Smooth muscle cell (in vitro differentiated cells): ENCODE results near the gene BGN. TPM values are rescaled to one million over a fixed set of nuclear protein-coding genes. Genes with fewer than 3 reads are reported as not detected.

Experiments used
- DNase-seq: peaks from one replicate; lab custom pipeline; 2025; ENCODE audit not compliant: unreplicated experiment; lab: John Stamatoyannopoulos, UW
- H2AFZ ChIP-seq: fragments of 200-600 bp; sonication (generic); 2 replicates; pipeline ENCODE4 v1.6.0; 2016; ENCODE audit warnings: antibody characterized with exemption, low read depth, mild to moderate bottlenecking
- H3F3A ChIP-seq: fragments of 200-600 bp; sonication (generic); 2 replicates; pipeline ENCODE4 v1.6.0; 2017; ENCODE audit warnings: antibody characterized with exemption, low read depth
- H3K27ac ChIP-seq: fragments of 200-600 bp; sonication (generic); 2 replicates; pipeline ENCODE4 v1.5.1; 2016; ENCODE audit warnings: low read depth, mild to moderate bottlenecking
- H3K27me3 ChIP-seq: fragments of 200-600 bp; sonication (generic); 2 replicates; pipeline ENCODE4 v1.6.1; 2016; ENCODE audit warnings: low read depth, mild to moderate bottlenecking
- H3K36me3 ChIP-seq: fragments of 200-600 bp; sonication (generic); 2 replicates; pipeline ENCODE4 v1.5.1; 2016; ENCODE audit warnings: low read depth
- H3K4me1 ChIP-seq: fragments of 200-600 bp; sonication (generic); 2 replicates; pipeline ENCODE4 v1.5.1; 2016; ENCODE audit warnings: low read depth
- H3K4me2 ChIP-seq: fragments of 200-600 bp; sonication (generic); 2 replicates; pipeline ENCODE4 v1.6.0; 2016; ENCODE audit warnings: mild to moderate bottlenecking
- H3K4me3 ChIP-seq: fragments of 200-600 bp; sonication (generic); 2 replicates; pipeline ENCODE4 v1.5.1; 2016; ENCODE audit warnings: mild to moderate bottlenecking
- H3K79me2 ChIP-seq: fragments of 200-600 bp; sonication (generic); 2 replicates; pipeline ENCODE4 v1.6.0; 2016; ENCODE audit warnings: low read depth, mild to moderate bottlenecking
- H3K9ac ChIP-seq: fragments of 200-600 bp; sonication (generic); 2 replicates; pipeline ENCODE4 v1.6.0; 2016; ENCODE audit warnings: low read depth
- H3K9me3 ChIP-seq: fragments of 200-600 bp; sonication (generic); replicated peaks from 2 replicates; pipeline ENCODE4 v1.5.1; 2016; ENCODE audit warnings: low read depth
- H4K20me1 ChIP-seq: fragments of 200-600 bp; sonication (generic); 2 replicates; pipeline ENCODE4 v1.6.0; 2016; ENCODE audit warnings: low read depth
- WGBS: methylation state at CpG from one replicate; pipeline ENCODE4 v1.1.7; 2016; ENCODE audit warnings: low lambda C conversion rate; 5-methylcytosine and 5-hydroxymethylcytosine counted together
- polyA plus RNA-seq: library from polyadenylated mRNA; unstranded; fragments of >200 nt; fragmentation: Nextera tagmentation; extraction: Ambion mirVana; gene quantifications from 2 replicates; pipeline ENCODE4 v1.2.1, GENCODE V29; 2016
- total RNA-seq: library from RNA; depleted of rRNA; stranded (reverse); fragments of >200 nt; gene quantifications from 2 replicates; pipeline ENCODE4 v1.2.3, GENCODE V29; 2014
- TF ChIP-seq, protein P1 (sequence below): fragments of 200-600 bp; sonication (generic); IDR thresholded peaks from 2 replicates; pipeline ENCODE4 v1.5.1; 2017; ENCODE audit warnings: borderline replicate concordance, mild to moderate bottlenecking, antibody characterized with exemption; ENCODE audit not compliant: insufficient read depth, poor library complexity, severe bottlenecking

The BGN gene
- total and polyA plus RNA-seq, 2 experiments from 2014 or later = 298 to 621 TPM

DNA sequence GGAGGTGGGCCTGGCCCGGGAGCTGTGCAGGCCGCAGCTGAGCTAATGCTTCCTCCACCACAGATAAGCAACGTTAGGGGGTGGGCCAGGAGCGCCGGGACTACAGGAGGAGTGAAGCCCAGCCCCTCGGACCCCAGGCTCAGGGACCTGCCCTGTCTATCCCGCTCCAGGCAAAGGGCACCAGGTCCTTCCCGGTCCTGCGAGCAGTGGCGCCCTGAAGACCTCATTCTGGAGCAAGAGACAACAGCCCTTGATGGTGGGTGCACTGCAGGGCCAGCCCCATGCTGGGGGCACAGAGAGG is 48.2 kb upstream of the BGN start:
- TF ChIP-seq, protein P1, sequence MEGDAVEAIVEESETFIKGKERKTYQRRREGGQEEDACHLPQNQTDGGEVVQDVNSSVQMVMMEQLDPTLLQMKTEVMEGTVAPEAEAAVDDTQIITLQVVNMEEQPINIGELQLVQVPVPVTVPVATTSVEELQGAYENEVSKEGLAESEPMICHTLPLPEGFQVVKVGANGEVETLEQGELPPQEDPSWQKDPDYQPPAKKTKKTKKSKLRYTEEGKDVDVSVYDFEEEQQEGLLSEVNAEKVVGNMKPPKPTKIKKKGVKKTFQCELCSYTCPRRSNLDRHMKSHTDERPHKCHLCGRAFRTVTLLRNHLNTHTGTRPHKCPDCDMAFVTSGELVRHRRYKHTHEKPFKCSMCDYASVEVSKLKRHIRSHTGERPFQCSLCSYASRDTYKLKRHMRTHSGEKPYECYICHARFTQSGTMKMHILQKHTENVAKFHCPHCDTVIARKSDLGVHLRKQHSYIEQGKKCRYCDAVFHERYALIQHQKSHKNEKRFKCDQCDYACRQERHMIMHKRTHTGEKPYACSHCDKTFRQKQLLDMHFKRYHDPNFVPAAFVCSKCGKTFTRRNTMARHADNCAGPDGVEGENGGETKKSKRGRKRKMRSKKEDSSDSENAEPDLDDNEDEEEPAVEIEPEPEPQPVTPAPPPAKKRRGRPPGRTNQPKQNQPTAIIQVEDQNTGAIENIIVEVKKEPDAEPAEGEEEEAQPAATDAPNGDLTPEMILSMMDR = no peak
- Histone ChIP-seq H3F3A (no peaks in the 10 kb centered on the region), H3K79me2 (no peaks in the 10 kb centered on the region), H3K27me3 (no peaks in the 10 kb centered on the region), H2AFZ (no peak overlapping the region), H3K4me2 (no peak overlapping the region), H3K9ac (no peak overlapping the region), H3K27ac (no peak overlapping the region), H4K20me1 (no peaks in the 10 kb centered on the region), H3K36me3 (no peaks in the 10 kb centered on the region), H3K9me3 (no peaks in the 10 kb centered on the region), H3K4me1 (no peaks in the 10 kb centered on the region), H3K4me3 (no peak overlapping the region)
- no peak for DNase-seq
- WGBS = 73% methylated on average over 10 of the region's 10 CpGs

DNA sequence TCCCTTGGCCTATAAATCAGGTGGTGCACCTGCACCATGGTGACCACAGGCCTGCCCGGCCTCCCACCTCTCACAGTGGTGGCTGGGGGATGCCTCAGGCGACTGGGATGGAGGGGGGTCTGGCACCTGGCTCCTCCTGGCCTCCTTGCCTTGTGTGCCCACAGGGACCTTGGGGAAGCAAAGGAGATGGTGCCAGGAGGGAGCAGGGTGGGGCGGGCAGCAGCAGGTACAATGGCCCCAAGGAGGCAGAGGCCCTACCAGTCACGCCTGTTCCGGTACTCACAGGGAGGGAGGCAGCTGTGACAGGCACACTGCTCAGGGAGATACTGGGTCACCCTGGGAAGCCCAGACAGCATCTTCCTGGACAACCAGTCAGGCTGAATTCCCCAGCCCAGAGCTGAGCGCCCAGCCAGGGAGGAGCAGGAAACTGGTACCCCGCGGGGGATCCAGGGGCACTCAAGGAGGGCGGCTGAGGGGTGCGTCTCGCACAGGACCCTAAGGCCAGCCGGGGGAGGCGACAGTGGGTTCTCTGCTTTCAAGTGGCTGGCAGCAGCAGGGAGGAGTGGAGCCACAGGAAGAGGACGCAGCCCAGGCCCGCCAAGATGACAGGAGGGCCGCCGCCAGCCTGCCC is 47.7 kb upstream of the BGN start:
- DNase-seq = no peak

DNA sequence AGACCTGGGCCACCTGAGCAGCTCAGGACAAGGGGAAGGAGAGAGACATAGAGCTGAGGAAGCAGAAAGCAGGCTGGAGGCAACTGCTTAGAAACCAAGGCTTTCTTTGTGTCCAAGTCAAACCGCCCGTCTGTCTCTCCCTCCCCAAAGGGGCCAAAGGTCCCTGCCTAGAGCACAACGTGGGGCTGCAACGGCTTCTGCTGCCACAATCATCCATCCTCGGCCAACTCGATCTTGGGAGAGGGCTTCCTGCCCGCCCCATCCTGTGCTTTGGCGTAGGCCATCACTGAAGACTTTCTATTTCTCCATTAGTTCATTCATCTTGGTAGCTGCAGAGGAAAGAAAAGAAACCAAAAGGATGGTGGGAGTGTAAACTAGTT is 47.2 kb upstream of the BGN start:
- H3K79me2 ChIP-seq = no peaks in the 10 kb centered on the region
- no peaks in the 10 kb centered on the region for H3K36me3 ChIP-seq
- H3F3A ChIP-seq = no peaks in the 10 kb centered on the region
- H3K9ac ChIP-seq = no peak overlapping the region
- no peak overlapping the region for H3K4me2 ChIP-seq
- H3K4me1 ChIP-seq = no peaks in the 10 kb centered on the region
- no peaks in the 10 kb centered on the region for H3K9me3 ChIP-seq
- no peaks in the 10 kb centered on the region for H3K27me3 ChIP-seq
- TF ChIP-seq, protein P1 = no peak
- no peak overlapping the region for H2AFZ ChIP-seq
- 91% methylated on average over 8 of the region's 8 CpGs for WGBS
- DNase-seq = no peak
- H3K27ac ChIP-seq = no peak overlapping the region
- H4K20me1 ChIP-seq = no peaks in the 10 kb centered on the region
- no peak overlapping the region for H3K4me3 ChIP-seq

More for the DNA sequence above, 47.7 kb upstream of the BGN start:
- Histone ChIP-seq H3K27me3 (no peaks in the 10 kb centered on the region), H3K27ac (no peak overlapping the region), H4K20me1 (no peaks in the 10 kb centered on the region), H3K4me3 (no peak overlapping the region), H3K9me3 (no peaks in the 10 kb centered on the region), H3K4me2 (no peak overlapping the region), H3K36me3 (no peaks in the 10 kb centered on the region), H2AFZ (no peak overlapping the region), H3K9ac (no peak overlapping the region), H3F3A (no peaks in the 10 kb centered on the region), H3K79me2 (no peaks in the 10 kb centered on the region), H3K4me1 (no peaks in the 10 kb centered on the region)
- TF ChIP-seq, protein P1 = no peak
- whole genome bisulfite sequencing = 94% methylated on average over 17 of the region's 17 CpGs
